PC-3 (cell line): Measurements from ENCODE around the gene RPP38. TPM values are rescaled to one million over a fixed set of nuclear protein-coding genes. Genes with fewer than 3 reads are reported as not detected.

Experiments
- ATAC-seq: fragments of 200-7000 bp; cut with Tn5 transposase; 2 replicates; pipeline ENCODE4 v1.9.1; 2020; ENCODE audit warnings: mild to moderate bottlenecking, moderate library complexity
- BruUV-seq: library from RNA; stranded (reverse); fragments of 400-500 nt; replicated peaks from 2 replicates; lab custom pipeline; 2021; lab: Mats Ljungman, UMichigan
- CTCF ChIA-PET: fragments of 300-600 bp; sonication (Branson Sonifier 250); formaldehyde crosslinking; loops from one replicate; lab custom pipeline; 2022; ENCODE audit warnings: antibody characterized with exemption; lab: Charles Lee
- POLR2A ChIA-PET: fragments of 300-600 bp; sonication (Branson Sonifier 250); formaldehyde crosslinking; loops from one replicate; lab custom pipeline; 2022; ENCODE audit warnings: antibody characterized with exemption; ENCODE audit not compliant: unreplicated experiment; lab: Charles Lee
- DNase-seq: peaks from one replicate; pipeline ENCODE4 v3.0.0-alpha.2; 2015
- H2AFZ ChIP-seq: fragments of 300-600 bp; sonication (generic); 2 replicates; pipeline ENCODE4 v1.6.0; 2016; ENCODE audit warnings: antibody characterized with exemption, low read length
- H3F3A ChIP-seq: fragments of 300-600 bp; sonication (generic); one replicate; pipeline ENCODE4 v1.6.0; 2017; ENCODE audit warnings: antibody characterized with exemption, low read length, control low read depth, mild to moderate bottlenecking; ENCODE audit not compliant: unreplicated experiment
- H3K27ac ChIP-seq: fragments of 300-600 bp; sonication (generic); 2 replicates; pipeline ENCODE4 v1.5.1; 2016; ENCODE audit warnings: mild to moderate bottlenecking, low read length
- H3K27me3 ChIP-seq: fragments of 300-600 bp; sonication (generic); 2 replicates; pipeline ENCODE4 v1.6.1; 2016; ENCODE audit warnings: low read length, mixed read lengths
- H3K36me3 ChIP-seq: fragments of 300-600 bp; sonication (generic); 2 replicates; pipeline ENCODE4 v1.6.1; 2016; ENCODE audit warnings: low read depth, mixed run types, low read length, mixed read lengths
- H3K4me1 ChIP-seq: fragments of 300-600 bp; sonication (generic); 2 replicates; pipeline ENCODE4 v1.5.1; 2016; ENCODE audit warnings: low read length; ENCODE audit not compliant: insufficient read depth
- H3K4me2 ChIP-seq: fragments of 300-600 bp; sonication (generic); 2 replicates; pipeline ENCODE4 v1.6.0; 2016; ENCODE audit warnings: low read length
- H3K4me3 ChIP-seq: fragments of 300-600 bp; sonication (generic); 2 replicates; pipeline ENCODE4 v1.5.1; 2016; ENCODE audit warnings: mild to moderate bottlenecking, low read length, mixed read lengths
- H3K79me2 ChIP-seq: fragments of 300-600 bp; sonication (generic); 2 replicates; pipeline ENCODE4 v1.6.1; 2017; ENCODE audit warnings: low read length, mixed read lengths
- H3K9ac ChIP-seq: fragments of 300-600 bp; sonication (generic); 2 replicates; pipeline ENCODE4 v1.6.0; 2016; ENCODE audit warnings: mild to moderate bottlenecking, low read length
- H3K9me2 ChIP-seq: fragments of 300-600 bp; sonication (generic); replicated peaks from 2 replicates; pipeline ENCODE4 v1.6.1; 2016; ENCODE audit warnings: mixed run types, low read length, mixed read lengths
- H3K9me3 ChIP-seq: fragments of 300-600 bp; sonication (generic); 2 replicates; pipeline ENCODE4 v1.6.1; 2016; ENCODE audit warnings: low read length, mixed read lengths
- H4K20me1 ChIP-seq: fragments of 300-600 bp; sonication (generic); 2 replicates; pipeline ENCODE4 v1.6.1; 2016; ENCODE audit warnings: low read length, mixed read lengths
- EZH2 ChIP-seq: fragments of 300-600 bp; sonication (generic); IDR thresholded peaks from one replicate; pipeline ENCODE4 v1.6.1; 2017; ENCODE audit warnings: antibody characterized with exemption, mild to moderate bottlenecking, low read length; ENCODE audit not compliant: unreplicated experiment
- EZH2phosphoT487 ChIP-seq: fragments of 300-600 bp; sonication (generic); IDR thresholded peaks from 2 replicates; pipeline ENCODE4 v1.6.1; 2018; ENCODE audit warnings: mild to moderate bottlenecking, antibody characterized with exemption, low read length, borderline replicate concordance
- intact Hi-C: fragments of 100-400 bp; cut with micrococcal nuclease; formaldehyde crosslinking; loops from 2 replicates; pipeline ENCODE4 v1.9.0; 2023
- total RNA-seq: library from RNA; depleted of rRNA; stranded (reverse); fragments of >200 nt; gene quantifications from 2 replicates; pipeline ENCODE4 v1.2.3, GENCODE V29; 2014
- TF ChIP-seq, protein P1 (sequence below): fragments of 300-600 bp; sonication (generic); conservative IDR thresholded peaks from 2 replicates; pipeline ENCODE4 v1.5.1; 2017; ENCODE audit warnings: antibody characterized with exemption, low read depth, mild to moderate bottlenecking, low read length

Gene RPP38
- total RNA-seq, 1 experiment from 2014 or later, result 8.5 TPM

DNA sequence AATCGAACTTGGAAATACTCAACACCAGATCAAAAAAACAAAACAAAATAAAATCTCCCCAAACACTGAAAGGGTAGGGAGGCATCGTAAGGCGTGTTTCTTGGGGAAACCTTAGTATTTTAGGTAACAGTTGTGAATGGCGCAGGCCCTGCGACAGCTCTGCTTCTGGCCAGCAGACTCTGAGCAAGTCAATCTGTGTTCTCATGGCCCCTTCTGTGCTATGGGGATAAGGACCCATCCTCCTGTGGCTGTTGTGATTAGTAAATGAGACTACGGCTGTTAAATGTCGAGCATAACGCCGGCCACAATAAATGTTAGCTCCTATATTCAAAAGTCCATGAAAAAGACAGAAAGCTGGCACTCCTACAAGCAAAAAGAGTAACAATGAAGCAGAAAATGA is 27.0 kb downstream of the RPP38 start:
- Histone ChIP-seq H3K36me3 (peaks cover 4% of the 10 kb centered on the region), H2AFZ (no peak overlapping the region), H3K9ac (peak overlapping the region; percentile 53), H3K27ac (peak overlapping the region; percentile 98), H3K4me1 (peaks cover 43% of the 10 kb centered on the region), H3K27me3 (no peaks in the 10 kb centered on the region), H4K20me1 (no peaks in the 10 kb centered on the region), H3K4me2 (peak overlapping the region; percentile 43), H3K9me2 (no peaks in the 10 kb centered on the region), H3F3A (no peaks in the 10 kb centered on the region), H3K4me3 (no peak overlapping the region), H3K9me3 (no peaks in the 10 kb centered on the region), H3K79me2 (no peaks in the 10 kb centered on the region)
- no peak for ATAC-seq
- BruUV-seq, result no TSS peak
- POLR2A ChIA-PET, result no interaction called here
- no peak for TF ChIP-seq EZH2phosphoT487
- no peak for TF ChIP-seq EZH2
- TF ChIP-seq, protein P1, sequence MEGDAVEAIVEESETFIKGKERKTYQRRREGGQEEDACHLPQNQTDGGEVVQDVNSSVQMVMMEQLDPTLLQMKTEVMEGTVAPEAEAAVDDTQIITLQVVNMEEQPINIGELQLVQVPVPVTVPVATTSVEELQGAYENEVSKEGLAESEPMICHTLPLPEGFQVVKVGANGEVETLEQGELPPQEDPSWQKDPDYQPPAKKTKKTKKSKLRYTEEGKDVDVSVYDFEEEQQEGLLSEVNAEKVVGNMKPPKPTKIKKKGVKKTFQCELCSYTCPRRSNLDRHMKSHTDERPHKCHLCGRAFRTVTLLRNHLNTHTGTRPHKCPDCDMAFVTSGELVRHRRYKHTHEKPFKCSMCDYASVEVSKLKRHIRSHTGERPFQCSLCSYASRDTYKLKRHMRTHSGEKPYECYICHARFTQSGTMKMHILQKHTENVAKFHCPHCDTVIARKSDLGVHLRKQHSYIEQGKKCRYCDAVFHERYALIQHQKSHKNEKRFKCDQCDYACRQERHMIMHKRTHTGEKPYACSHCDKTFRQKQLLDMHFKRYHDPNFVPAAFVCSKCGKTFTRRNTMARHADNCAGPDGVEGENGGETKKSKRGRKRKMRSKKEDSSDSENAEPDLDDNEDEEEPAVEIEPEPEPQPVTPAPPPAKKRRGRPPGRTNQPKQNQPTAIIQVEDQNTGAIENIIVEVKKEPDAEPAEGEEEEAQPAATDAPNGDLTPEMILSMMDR, result no peak
- CTCF ChIA-PET, result interaction anchor here (1.0 kb wide), 1 partner anchor 43 kb away, joined by 3 read pairs; no protein-coding TSS in a partner anchor
- DNase-seq, result no peak
- intact Hi-C loops, result loop anchor here (5.0 kb wide), 3 partner anchors 43 to 248 kb away; partner anchors contain the start of genes FAM171A1 and NMT2

GRCh38 chr10:15124908-15125307 is 27.8 kb downstream of the RPP38 start:
- Histone ChIP-seq H3K27me3 (no peaks in the 10 kb centered on the region), H3K9me3 (no peaks in the 10 kb centered on the region), H3F3A (no peaks in the 10 kb centered on the region), H3K27ac (peak overlapping the region; percentile 98), H3K36me3 (no peaks in the 10 kb centered on the region; the same call in 1 of the 2 replicates), H3K9ac (no peak overlapping the region), H3K79me2 (no peaks in the 10 kb centered on the region), H3K4me1 (peaks cover 43% of the 10 kb centered on the region), H2AFZ (no peak overlapping the region), H3K9me2 (no peaks in the 10 kb centered on the region), H4K20me1 (no peaks in the 10 kb centered on the region), H3K4me3 (no peak overlapping the region), H3K4me2 (no peak overlapping the region)
- TF ChIP-seq EZH2phosphoT487 (no peak), EZH2 (no peak)
- TF ChIP-seq, protein P1, result no peak
- no TSS peak for BruUV-seq
- no peak for DNase-seq
- ChIA-PET POLR2A (no interaction called here), CTCF (no interaction called here)
- ATAC-seq, result no peak
- intact Hi-C loops, result loop anchor here (5.0 kb wide), 3 partner anchors 42 to 247 kb away; partner anchors contain the start of genes FAM171A1 and NMT2

DNA sequence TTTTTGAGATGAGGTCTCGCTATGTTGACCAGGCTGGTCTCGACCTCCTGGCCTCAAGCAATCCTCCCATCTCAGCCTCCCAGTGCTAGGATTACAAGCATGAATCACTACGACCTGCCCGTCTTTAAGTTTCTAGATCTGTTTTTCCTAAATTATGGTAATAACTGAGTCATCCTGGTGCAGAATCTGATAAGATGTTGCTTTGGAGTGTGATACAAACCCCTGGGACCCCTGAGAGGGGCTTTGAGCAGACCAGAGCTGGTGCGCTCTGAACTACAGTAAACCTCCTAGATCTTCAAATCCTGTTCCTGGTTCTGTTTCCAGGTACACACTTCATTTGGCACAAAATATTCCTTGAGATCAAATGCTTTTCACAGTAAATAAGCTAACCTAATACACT is 34.2 kb downstream of the RPP38 start:
- H3K36me3 ChIP-seq, result no peaks in the 10 kb centered on the region; the same call in 1 of the 2 replicates
- H3K9ac ChIP-seq, result no peak overlapping the region
- intact Hi-C loops, result no loop called here
- H3K4me3 ChIP-seq, result no peak overlapping the region
- no TSS peak for BruUV-seq
- ChIA-PET POLR2A (no interaction called here), CTCF (no interaction called here)
- no peak overlapping the region for H2AFZ ChIP-seq
- no peaks in the 10 kb centered on the region for H3K27me3 ChIP-seq
- no peaks in the 10 kb centered on the region for H3K79me2 ChIP-seq
- no peaks in the 10 kb centered on the region for H3K9me3 ChIP-seq
- no peaks in the 10 kb centered on the region for H3K9me2 ChIP-seq
- H4K20me1 ChIP-seq, result no peaks in the 10 kb centered on the region
- no peak for ATAC-seq
- TF ChIP-seq EZH2phosphoT487 (no peak), EZH2 (no peak)
- TF ChIP-seq, protein P1, result no peak
- H3K4me1 ChIP-seq, result no peaks in the 10 kb centered on the region
- H3K4me2 ChIP-seq, result no peak overlapping the region
- H3K27ac ChIP-seq, result no peak overlapping the region
- H3F3A ChIP-seq, result no peaks in the 10 kb centered on the region
- DNase-seq, result no peak
